ENCODE results near the gene SUSD3. TPM values are rescaled to one million over a fixed set of nuclear protein-coding genes. Genes with fewer than 3 reads are reported as not detected.
"Not testable (repeated sequence)": the region's sequence is repeated elsewhere in the genome, so short reads cannot be mapped to it uniquely, and the experiment has no call there.

Gene SUSD3
- total RNA-seq, 1 experiment from 2014 or later: 5.0 TPM

- CTCF ChIA-PET: no interaction called here
- no TSS peak for BruUV-seq (replicated peaks)
- H3K27ac ChIP-seq (ENCODE audit: low read length): no peak overlapping the region
- in situ Hi-C loops (cut with HindIII; ENCODE audit: low pct_unique_long_range_greater_than_20kb, low sequenced_read_pairs): no loop called here
- TF ChIP-seq SIN3A (IDR thresholded peaks at IDR 0.05; ENCODE audit: borderline replicate concordance, insufficient read depth, low read depth, low read length) (no peak), CTCF (IDR thresholded peaks at IDR 0.05) (no peak), TCF7L2 (IDR thresholded peaks at IDR 0.05; ENCODE audit: low read depth, low read length) (no peak), REST (IDR thresholded peaks at IDR 0.05; ENCODE audit: insufficient read depth in 1 of 2, low read depth in 2 of 2, low read length in 1 of 2) (no peak), POLR2AphosphoS5 (IDR thresholded peaks at IDR 0.05; ENCODE audit: low read depth, low read length) (no peak)
- no peak overlapping the region for H3K4me3 ChIP-seq (ENCODE audit: low read depth in 2 of 2, low read length in 2 of 2)
- ATAC-seq (no peak), DNase-seq (ENCODE audit: low read depth, low spot score) (no peak)
- no peaks in the 10 kb centered on the region for H3K27me3 ChIP-seq (ENCODE audit: control insufficient read depth, insufficient read depth, low read length)
- H3K9me3 ChIP-seq (ENCODE audit: control insufficient read depth, insufficient read depth, low read depth, low read length): no peaks in the 10 kb centered on the region
- H3K36me3 ChIP-seq (ENCODE audit: control insufficient read depth, insufficient read depth, low read length): no peaks in the 10 kb centered on the region
- POLR2A ChIA-PET: interaction anchor here (0.7 kb wide), 1 partner anchor 694 kb away, joined by 3 read pairs; no protein-coding TSS in a partner anchor
- intact Hi-C loops (cut with micrococcal nuclease; ENCODE audit: unreplicated experiment): no loop called here
- no peaks in the 10 kb centered on the region for H3K4me1 ChIP-seq (ENCODE audit: control insufficient read depth, insufficient read depth, low read length)
Observed at GRCh38 chr9:93115486-93116071, 57.1 kb downstream of the SUSD3 start.

- DNase-seq (ENCODE audit: low read depth, low spot score) (no peak), ATAC-seq (0 out of 2 replicates have a peak, but pooled peaks have one; percentile 18)
- intact Hi-C loops (cut with micrococcal nuclease; ENCODE audit: unreplicated experiment): no loop called here
- H3K4me3 ChIP-seq (ENCODE audit: low read depth in 2 of 2, low read length in 2 of 2): no peak overlapping the region
- H3K27ac ChIP-seq (ENCODE audit: low read length): no peak overlapping the region
- H3K9me3 ChIP-seq (ENCODE audit: control insufficient read depth, insufficient read depth, low read depth, low read length): no peaks in the 10 kb centered on the region
- CTCF ChIA-PET: no interaction called here
- H3K27me3 ChIP-seq (ENCODE audit: control insufficient read depth, insufficient read depth, low read length): no peaks in the 10 kb centered on the region
- TF ChIP-seq CTCF (IDR thresholded peaks at IDR 0.05): no peak
- TF ChIP-seq SIN3A (IDR thresholded peaks at IDR 0.05; ENCODE audit: borderline replicate concordance, insufficient read depth, low read depth, low read length): no peak
- no peak for TF ChIP-seq POLR2AphosphoS5 (IDR thresholded peaks at IDR 0.05; ENCODE audit: low read depth, low read length)
- no peak for TF ChIP-seq TCF7L2 (IDR thresholded peaks at IDR 0.05; ENCODE audit: low read depth, low read length)
- no peak for TF ChIP-seq REST (IDR thresholded peaks at IDR 0.05; ENCODE audit: insufficient read depth in 1 of 2, low read depth in 2 of 2, low read length in 1 of 2)
- H3K36me3 ChIP-seq (ENCODE audit: control insufficient read depth, insufficient read depth, low read length): no peaks in the 10 kb centered on the region
- POLR2A ChIA-PET: interaction anchor here (0.7 kb wide), 1 partner anchor 695 kb away, joined by 3 read pairs; no protein-coding TSS in a partner anchor
- in situ Hi-C loops (cut with HindIII; ENCODE audit: low pct_unique_long_range_greater_than_20kb, low sequenced_read_pairs): no loop called here
- no peaks in the 10 kb centered on the region for H3K4me1 ChIP-seq (ENCODE audit: control insufficient read depth, insufficient read depth, low read length)
- no TSS peak for BruUV-seq (replicated peaks)
Observed at GRCh38 chr9:93116072-93116961, 57.8 kb downstream of the SUSD3 start.

GRCh38 chr9:93117521-93117920 is 59.0 kb downstream of the SUSD3 start:
- in situ Hi-C loops (cut with HindIII; ENCODE audit: low pct_unique_long_range_greater_than_20kb, low sequenced_read_pairs); CTCF ChIA-PET; H3K36me3 ChIP-seq (ENCODE audit: control insufficient read depth, insufficient read depth, low read length); H3K27ac ChIP-seq (ENCODE audit: low read length); ATAC-seq; H3K9me3 ChIP-seq (ENCODE audit: control insufficient read depth, insufficient read depth, low read depth, low read length); H3K27me3 ChIP-seq (ENCODE audit: control insufficient read depth, insufficient read depth, low read length); intact Hi-C loops (cut with micrococcal nuclease; ENCODE audit: unreplicated experiment); DNase-seq (ENCODE audit: low read depth, low spot score); BruUV-seq (replicated peaks); H3K4me1 ChIP-seq (ENCODE audit: control insufficient read depth, insufficient read depth, low read length); H3K4me3 ChIP-seq (ENCODE audit: low read depth in 2 of 2, low read length in 2 of 2); POLR2A ChIA-PET: not testable (repeated sequence)
